CD4-positive, alpha-beta T cell treated with Interleukin-10 for 1 hour (primary cell): Measurements from ENCODE around the gene C17orf58.
A peak's percentile ranks its signal among the peaks of the same experiment; 100 is the strongest.
"Not testable (repeated sequence)": the region's sequence is repeated elsewhere in the genome, so short reads cannot be mapped to it uniquely, and the experiment has no call there.

Experiments
- DNase-seq: peaks from one replicate; pipeline ENCODE4 v3.0.0-alpha.2; 2020

The C17orf58 gene

DNA sequence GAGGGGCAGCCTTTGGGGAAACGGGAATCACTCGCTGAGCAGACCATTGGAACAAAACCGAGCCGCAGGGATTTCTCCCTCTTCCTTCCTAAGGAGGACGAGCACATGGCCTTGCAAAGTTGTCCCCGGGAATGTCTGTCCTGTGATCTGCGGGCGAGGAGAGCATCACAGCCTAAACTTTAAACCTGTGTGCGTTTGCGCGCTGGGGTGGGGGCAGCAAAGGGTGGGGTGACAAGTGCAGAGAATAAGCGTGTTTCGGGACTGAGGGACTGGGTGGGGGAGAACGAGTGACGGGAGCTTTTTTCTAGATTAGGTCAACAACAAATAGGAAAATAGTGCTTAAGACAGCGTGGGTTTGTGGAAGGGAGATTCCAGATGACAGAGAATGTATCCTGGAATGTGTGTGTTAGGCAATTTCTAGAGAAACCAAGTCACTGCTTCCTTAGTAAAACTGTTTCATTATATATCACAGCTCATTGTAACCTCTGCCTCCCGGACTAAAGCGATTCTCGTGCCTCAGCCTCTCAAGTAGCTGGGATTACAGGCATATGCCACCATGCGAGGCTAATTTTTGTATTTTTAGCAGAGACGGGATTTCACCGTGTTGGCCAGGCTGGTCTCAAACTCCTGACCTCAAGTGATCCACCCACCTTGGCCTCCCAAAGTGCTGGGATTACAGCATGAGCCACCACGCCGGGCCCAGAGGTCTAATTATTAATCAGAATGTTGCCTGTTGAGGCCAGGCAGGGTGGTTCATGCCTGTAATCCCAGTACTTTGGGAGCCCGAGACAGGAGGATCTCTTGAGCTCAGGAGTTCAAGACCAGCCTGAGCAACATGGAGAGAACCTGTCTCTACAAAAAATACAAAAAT, at the start of gene C17orf58:
Gene C17orf58, minus strand, starts transcription at position 169 of the 871 bp plus-strand sequence. CDS start 271 bp downstream, outside the sequence.
- not testable (repeated sequence) for DNase-seq

DNA sequence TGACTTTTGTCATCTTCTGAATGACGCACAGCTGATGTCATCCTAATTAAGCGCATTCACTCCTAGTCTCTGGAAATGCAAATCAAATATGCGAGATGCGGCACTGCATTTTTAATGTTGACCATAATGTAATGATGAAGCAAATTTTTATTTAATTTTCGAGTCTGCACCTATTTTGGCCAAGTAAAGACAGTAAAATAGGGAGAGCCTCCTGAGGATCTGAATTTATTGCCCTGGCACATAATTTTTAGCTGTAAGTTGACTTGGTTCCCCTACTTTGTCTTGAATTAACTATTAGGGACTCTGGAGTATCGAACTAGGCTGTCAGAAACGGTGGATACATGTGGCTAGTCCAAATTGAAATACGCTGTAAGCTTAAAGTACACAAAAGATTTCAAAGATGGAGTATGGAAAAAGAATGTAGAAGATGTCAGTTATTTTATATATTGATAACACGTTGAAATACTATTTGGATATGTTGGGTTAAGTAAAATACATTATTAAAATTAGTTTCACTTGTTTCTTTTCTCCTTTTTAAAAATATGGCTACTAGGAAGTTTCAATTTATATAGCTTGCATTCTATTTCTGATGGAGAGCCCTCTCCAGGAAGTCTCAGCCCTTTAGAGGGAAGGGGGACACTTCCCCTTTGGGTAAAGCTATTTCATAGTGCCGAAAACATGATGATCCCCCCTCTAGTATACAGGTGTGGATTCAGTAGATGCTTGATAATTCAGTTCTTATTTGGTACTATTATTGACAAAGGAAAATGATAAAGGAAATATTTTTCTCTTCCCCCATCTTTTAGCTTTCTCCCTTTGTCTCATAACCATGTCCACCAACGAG, 40.3 kb upstream of the C17orf58 start:
- no peak for DNase-seq

DNA sequence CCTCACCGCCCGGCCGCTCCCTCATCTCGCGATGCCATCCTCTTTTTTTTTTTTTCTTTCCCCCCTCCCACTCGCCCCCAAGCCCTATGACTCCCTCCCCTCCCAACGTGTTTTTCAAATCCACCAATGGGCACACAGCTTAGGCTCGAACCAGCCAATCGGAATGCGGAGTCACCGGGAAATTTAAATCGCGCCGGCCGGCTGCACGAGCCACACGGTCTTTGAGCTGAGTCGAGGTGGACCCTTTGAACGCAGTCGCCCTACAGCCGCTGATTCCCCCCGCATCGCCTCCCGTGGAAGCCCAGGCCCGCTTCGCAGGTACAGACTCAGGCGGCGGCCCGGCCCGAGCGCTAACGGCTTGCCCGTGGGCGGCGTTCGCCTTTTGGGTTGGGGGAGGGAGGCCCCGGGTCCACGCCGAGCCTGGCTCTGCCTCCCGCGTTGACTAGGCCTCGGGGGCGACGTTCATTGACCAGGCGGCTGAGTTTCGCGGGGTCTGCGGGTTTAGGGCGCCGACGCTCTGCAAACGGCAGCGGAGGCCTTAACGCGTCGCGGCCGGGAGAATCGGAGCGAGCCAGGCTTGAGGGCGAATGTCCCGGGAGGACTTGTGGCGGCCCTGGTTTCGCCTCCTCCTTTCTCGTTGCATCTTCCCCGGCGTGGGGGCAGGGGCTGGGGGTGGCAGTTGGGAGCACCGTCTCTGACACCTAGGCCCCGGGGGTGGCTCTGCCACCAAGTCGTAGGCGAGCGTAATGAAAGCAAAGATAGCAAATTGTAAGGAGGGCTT, 39.4 kb upstream of the C17orf58 start, which contains the start of gene KPNA2:
Gene KPNA2, plus strand, starts transcription at position 213 of the 781 bp plus-strand sequence. CDS start 1,398 bp downstream, outside the sequence.
- DNase-seq: peak; percentile 97

DNA sequence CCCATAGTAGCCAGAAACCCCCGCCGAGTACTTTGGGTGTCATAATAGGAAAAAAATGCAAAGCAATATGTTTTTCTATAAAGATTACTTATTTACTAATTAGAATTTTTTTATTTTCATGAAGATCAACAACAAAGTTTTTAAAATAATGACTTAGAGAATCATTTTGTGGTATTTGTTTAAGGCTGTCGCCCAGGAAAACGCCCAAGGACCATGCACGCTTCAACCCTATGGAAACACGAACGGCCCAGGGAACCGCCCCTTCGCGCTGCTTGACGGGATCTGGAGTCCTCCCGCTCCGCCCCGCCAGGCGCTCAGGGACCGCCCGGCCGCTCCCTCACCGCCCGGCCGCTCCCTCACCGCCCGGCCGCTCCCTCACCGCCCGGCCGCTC, 38.9 kb upstream of the C17orf58 start:
- DNase-seq: no peak

DNA sequence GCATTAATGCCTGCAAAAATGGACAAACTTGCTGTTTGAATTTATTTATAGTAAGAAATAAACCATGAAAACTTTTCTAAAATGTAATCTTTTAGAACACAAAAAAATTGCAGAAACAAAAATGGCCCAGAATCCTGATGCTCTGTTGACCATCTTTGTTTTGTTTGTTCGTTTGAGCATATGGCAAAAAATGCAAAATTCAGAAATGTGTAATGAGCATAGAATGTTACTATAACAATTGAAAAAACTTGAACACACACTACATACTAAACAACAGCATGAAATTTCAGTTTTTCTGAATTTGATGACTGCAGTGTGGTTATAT, 38.1 kb upstream of the C17orf58 start:
- DNase-seq: no peak

DNA sequence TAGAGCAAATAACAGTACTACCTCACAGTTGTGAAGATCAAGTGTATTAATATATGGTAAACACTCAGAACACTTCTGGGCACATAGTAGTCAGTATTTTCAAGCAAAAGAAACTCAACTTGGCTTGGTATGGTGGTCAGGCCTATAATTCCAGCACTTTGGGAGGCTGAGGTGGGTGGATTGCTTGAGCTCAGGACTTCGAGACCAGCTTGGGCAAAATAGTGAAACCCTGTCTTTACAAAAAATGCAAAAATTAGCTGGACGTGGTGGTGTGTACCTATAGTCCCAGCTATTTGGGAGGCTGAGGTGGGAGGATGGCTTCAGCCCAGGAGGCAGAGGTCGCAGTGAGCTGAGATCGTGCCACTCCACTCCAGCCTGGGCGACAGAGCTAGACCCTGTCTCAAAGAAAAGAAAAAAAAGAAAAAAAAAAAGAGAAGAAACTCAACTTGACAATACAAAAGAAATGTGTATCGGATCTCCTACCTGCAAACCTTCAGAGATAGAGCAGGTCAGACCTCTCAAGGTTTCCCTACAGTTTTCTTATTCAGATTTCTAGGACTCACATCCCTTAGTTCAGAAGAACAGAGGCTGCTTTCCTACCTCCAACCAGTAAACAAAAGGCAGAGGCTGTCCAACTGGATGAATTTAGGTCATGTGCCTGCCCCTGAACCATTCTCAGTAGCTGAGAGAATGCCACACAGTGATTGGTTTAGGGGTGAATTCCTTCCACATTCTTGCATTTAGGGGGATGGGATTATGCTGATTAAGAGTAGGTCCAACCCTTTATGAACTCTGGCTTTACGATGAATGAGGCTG, 37.6 kb upstream of the C17orf58 start:
- no peak for DNase-seq

DNA sequence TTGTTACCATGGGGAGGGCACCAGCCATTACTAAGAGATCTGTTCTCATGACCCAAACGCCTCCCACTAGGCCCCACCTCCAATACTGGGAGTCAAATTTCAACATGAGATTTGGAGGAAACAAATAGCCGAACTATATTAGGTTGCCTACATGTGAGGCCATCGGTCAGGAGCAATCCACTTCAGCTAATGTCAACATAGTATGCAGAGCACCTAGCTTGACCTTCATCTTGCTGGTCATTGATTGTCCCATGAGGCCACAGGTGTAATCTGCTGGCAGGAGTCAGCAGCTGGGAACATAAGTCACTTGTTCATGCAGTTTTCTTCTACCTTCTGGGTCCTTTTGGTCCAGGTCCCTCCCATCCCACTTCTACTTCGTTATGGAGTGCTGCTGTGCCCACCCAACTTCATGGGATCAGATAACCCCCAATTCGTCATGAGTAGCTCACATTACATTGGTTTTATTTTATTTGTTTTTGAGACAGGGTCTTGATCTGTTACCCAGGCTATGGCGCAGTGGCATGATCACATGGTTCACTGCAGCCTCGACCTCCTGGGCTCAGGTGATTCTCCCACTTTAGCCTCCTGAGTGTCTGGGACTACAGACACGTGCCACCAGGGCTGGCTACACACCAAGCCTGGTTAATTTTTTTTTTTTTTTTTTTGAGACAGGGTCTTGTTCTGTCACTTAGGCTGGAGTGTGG, 33.4 kb upstream of the C17orf58 start:
- DNase-seq: no peak

DNA sequence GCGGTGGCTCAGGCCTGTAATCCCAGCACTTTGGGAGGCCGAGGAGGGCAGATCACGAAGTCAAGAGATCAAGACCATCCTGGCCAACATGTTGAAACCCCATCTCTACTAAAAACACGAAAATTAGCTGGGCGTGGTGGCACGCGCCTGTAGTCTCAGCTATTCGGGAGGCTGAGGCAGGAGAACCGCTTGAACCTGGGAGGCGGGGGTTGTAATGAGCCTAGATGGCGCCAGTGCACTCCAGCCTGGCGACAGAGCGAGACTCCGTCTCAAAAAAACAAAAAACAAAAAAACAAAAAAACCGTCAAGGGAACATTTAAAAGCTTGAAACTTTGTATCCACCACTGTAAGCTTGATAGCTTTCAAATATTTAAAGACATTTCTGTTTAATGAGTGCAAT, 26.3 kb upstream of the C17orf58 start:
- DNase-seq: not testable (repeated sequence)

DNA sequence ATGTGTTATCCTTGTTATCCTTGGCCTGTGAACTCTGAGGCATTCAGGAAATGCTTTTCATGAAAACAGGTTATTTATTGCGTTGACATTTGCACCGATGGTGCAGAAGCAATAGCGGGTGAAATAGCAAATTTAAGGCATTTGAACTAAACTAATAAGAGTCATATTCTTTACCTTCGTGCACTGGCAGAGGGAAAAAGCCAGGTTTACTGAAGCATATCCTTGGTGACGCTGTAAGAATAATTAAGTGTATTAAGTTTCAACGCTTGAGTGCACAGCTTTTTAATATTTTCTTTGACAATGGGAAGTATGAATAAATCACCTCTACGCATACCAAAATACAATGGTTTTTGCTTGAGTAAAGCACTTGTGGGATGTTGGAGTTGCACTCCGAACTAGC, 25.7 kb upstream of the C17orf58 start:
- DNase-seq: no peak

DNA sequence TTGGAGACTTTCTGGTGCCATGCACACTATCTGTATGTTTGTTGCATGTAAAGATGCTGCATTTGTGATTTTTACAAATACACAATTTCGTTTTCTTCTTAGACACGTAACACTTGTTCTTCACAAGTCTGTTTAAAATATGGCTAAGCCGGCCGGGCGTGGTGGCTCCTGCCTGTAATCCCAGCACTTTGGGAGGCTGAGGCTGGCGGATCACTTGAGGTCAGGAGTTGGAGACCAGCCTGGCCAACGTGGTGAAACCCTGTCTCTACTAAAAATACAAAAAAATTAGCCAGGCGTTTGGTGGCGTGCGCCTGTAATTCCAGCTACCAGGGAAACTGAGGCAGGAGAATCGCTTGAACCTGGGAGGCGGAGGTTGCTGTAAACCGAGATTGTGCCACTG, 24.5 kb upstream of the C17orf58 start:
- DNase-seq: not testable (repeated sequence)

DNA sequence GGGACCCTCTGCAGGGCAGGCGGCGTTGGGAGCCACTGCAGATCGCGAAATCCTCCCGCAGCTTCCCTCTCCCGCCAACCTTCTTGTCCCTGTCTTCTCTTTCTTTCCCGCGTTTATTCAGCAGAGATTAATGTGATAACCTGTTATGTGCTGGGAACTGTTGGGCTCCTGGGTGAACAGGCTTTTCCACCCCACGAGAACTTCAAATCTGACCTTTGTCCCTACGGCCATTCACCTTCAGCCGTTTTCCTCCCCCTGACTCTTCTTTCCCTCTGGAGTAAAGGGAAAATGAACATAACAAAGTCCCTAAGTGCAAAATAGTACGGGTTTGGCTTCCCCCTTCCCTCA, 24.1 kb upstream of the C17orf58 start:
- DNase-seq: no peak

DNA sequence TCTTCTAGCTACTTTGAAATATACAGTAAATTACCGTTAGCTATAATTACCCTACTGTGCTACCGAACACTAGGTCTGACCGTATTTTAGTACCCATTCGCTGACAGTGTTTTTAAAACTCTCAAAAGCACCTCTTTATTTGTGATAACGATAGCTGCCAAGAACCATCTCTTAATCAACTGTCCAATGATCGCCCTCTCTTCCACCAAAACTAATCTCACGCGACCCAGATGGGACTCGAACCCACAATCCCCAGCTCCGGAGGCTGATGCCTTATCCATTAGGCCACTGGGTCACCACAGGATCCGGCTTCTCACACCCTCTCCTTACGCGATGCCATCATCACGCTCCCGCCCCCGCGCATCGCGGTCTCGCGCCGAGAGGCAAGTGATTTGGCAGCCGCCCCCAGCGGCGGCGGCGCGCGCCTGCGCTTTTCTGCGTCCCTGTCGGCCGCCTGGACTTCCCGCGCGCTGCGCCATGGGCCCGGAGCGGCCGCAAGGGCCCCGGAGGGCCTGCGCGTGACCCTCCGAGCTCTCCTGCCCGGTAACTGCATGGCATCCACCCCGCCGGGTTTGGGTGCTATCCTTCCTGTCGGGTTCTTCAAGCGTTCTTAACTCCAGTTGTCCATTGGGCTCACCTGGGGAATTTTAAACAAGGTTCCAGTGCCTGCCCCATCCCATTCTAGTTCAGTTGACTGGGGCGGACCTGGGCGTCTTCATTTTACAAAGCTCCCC, 23.6 kb upstream of the C17orf58 start:
- peak; percentile 98 for DNase-seq

DNA sequence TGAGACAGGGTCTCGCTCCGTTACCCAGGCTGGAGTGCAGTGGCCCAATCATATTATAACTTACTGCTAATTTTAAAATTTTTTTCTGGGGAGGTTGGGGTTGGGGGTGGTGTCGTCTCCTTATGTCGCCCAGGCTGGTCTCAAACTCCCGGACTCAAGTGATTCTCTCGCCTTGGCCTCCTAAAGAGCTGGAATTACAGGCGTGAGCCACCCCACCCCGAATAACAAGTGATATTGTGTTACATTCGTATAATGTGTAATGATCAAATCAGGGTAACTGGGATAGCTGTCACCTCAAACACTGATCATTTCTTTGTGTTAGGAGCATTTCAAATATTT, 23.0 kb upstream of the C17orf58 start:
- no peak for DNase-seq

DNA sequence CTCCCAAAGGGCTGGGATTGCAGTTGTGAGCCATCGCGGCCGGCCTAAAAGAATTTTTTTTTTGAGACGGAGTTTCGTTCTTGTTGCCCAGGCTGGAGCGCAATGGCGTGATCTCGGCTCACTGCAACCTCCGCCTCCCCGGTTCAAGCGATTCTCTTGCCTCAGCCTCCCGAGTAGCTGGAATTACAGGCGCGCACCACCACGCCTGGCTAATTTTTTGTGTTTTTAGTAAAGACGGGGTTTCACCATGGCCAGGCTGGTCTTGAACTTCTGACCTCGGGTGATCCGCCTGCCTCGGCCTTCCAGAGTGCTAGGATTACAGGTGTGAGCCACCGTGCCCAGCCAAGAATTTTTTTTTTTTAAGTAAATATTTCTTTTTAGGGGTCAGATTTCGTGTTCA, 22.2 kb upstream of the C17orf58 start:
- DNase-seq: not testable (repeated sequence)

DNA sequence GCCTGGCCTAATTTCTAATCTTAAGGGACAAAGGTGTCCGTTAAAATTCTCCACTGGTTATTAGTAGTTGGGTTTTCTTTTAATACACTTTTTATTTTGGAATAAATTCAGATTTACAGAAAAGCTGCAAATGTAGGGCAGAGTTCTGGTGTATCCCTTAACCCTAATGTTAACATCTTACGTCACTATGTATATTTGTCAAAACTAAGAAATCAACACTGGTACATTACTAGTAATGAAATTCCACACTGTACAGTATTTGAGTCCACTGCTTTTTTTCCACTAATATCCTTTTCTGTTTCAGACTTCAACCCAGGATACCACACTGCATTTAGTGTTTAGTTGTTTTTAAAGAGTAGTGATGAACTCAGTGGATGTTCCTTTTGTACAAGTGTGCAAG, 20.6 kb upstream of the C17orf58 start:
- DNase-seq: no peak

DNA sequence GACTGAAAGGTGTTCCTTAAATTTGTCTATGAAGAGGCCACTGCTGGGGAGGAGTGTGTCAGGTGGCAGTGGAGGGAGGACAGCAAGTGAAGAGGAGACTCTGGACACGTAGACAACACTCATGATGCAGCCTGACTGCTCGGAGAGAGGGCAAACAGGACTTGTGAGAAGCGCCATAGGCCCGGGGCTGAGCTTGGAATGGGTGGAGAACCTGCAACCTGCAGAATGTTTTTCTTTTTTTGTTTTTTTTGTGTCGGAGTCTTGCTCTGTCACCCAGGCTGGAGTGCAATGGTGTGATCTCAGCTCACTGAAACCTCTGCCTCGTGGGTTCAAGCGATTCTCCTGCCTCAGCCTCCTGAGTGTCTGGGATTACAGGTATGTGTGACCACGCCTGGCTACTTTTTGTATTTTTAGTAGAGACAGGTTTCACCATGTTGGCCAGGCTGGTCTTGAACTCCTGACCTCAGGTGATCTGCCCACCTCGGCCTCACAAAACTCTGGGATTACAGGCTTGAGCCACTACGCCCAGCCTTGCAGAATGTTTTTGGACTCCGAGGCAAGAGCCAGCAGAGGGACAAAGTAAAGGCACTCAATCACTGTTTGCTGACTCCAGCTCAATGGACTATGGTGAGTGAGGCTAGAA, 18.9 kb upstream of the C17orf58 start:
- DNase-seq: no peak

DNA sequence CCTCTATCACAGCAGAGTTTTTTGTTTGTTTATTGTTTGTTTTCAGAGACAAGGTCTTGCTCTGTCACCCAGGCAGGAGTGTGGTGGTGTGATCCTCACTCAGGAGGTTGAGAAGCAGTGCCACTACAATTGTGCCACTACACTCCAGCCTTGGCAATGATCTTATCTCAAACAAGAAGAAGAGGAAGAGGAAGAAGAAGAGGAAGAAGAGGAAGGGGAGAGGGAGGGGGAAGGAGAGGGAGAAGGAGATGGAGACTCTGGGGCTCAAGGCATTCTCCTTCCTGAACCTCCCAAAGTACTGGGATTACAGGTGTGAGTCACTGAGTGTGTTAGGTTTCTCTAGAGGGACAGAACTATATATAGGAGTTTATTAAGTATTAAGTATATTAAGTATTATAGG, 17.1 kb upstream of the C17orf58 start:
- DNase-seq: no peak

DNA sequence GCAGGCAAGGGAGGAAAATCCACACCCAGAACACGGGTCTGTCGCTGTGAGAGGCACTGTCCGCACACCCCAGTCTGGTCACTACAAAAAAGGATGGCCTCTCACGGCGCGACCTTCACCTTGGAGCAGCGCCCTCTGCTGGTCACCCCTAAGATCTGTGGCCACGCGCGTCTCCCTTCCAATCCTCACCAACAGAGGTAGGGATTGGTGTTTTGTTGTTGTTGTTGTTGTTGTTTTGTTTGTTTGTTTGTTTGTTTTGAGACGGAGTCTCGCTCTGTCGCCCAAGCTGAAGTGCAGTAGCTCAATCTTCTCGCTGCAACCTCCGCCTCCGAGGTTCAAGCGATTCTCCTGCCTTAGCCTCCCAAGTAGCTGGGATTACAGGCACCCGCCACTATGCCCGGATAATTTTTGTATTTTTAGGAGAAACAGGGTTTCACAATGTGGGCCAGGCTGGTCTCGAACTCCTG, 15.0 kb upstream of the C17orf58 start:
- peak; percentile 63 for DNase-seq

DNA sequence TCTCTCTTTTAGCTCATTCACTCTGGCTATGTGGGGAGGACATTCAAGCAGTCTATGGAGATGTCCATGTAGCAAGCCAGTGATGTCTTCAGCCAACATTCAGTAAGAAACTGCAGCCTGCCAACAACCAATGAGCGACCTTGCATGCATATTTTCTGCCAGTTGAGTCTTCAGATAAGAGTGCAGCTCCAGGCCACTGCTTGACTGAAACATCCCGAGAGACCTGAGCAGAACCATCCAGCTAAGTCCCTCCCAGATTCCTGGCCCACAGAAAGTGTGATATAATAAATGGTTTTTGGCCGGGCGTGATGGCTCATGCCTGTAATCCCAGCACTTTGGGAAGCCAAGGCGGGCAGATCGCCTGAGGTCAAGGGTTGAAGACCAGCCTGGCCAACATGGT, 10.5 kb upstream of the C17orf58 start:
- no peak for DNase-seq

DNA sequence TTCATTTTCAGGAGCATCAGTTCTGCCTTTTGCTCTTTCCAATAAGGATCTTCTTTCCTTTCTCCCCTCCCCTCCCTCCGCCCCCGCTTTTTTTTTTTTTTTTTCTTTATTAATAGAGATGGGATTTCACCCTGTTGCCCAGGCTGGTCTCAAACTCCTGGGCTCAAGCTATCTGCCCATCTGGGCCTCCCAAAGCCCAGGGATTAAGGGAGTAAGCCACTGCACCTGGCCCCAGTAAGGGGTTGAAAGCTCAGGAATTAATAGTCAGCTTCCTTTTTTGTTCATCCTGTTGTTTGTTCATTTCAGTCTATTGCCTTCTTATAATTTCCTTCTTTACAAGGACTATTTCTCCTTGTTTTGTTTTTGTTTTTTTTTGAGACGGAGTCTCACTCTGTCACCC, 7.9 kb upstream of the C17orf58 start:
- no peak for DNase-seq
